ENCODE measurements around the gene BEST4.

DNA sequence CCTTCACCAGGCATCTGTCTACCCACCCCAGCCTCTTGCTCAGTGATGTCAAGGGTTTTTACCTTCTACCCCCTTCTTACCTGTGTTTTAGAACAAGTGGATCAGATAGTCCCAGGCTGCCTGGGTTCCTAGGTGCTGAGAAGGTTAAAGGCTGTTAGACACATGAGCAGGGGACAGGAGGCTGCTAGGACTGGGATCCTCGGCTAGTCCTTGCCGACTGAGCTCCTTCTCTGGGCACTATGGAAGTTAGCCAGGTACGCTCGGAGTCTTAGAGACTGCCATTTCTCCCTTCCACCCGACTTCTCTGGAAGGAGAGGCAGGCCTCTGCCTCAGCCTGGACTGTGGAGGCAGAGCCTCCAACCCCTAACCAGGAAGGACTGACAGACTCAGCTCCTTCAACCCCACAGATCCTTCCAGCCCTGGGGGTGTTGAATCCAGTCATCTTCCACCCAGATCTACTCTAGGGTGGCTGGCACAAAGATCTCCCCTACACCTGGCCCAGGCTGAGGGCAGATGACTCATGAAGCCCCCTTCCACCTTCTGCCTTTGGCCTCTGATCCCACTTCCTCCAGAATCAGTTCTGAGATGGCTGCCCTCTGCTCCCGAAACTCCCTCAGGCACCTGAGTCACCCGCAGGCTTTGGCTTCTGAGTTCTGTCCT is 18.9 kb upstream of the BEST4 start, which contains the start of gene DYNLT4:
- TF ChIP-seq, protein P1, sequence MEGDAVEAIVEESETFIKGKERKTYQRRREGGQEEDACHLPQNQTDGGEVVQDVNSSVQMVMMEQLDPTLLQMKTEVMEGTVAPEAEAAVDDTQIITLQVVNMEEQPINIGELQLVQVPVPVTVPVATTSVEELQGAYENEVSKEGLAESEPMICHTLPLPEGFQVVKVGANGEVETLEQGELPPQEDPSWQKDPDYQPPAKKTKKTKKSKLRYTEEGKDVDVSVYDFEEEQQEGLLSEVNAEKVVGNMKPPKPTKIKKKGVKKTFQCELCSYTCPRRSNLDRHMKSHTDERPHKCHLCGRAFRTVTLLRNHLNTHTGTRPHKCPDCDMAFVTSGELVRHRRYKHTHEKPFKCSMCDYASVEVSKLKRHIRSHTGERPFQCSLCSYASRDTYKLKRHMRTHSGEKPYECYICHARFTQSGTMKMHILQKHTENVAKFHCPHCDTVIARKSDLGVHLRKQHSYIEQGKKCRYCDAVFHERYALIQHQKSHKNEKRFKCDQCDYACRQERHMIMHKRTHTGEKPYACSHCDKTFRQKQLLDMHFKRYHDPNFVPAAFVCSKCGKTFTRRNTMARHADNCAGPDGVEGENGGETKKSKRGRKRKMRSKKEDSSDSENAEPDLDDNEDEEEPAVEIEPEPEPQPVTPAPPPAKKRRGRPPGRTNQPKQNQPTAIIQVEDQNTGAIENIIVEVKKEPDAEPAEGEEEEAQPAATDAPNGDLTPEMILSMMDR (IDR thresholded peaks at IDR 0.05 in 8 of 11, conservative IDR thresholded peaks at IDR 0.05 in 3 of 11) = no peak
- TF ChIP-seq POLR2A (IDR thresholded peaks at IDR 0.05) = peak in 1 of 3 donors; percentile 26

Data from spleen (tissue), 7 donors.